WERI-Rb-1 (cell line): ENCODE measurements around the gene HDAC4.

Source experiments
- DNase-seq: peaks from one replicate; pipeline ENCODE4 v3.0.0-alpha.2; 2020
- H3K27ac ChIP-seq: fragments of 250-450 bp; sonication (Bioruptor Pico); 2 replicates; pipeline ENCODE4 v1.5.1; 2020; ENCODE audit warnings: mild to moderate bottlenecking, moderate library complexity
- H3K27me3 ChIP-seq: fragments of 250-450 bp; sonication (Bioruptor Pico); 2 replicates; pipeline ENCODE4 v1.5.1; 2021; ENCODE audit warnings: mild to moderate bottlenecking, low read depth, moderate library complexity; ENCODE audit not compliant: insufficient read depth, severe bottlenecking
- H3K36me3 ChIP-seq: fragments of 250-450 bp; sonication (Bioruptor Pico); 2 replicates; pipeline ENCODE4 v1.5.1; 2020; ENCODE audit warnings: mild to moderate bottlenecking, moderate library complexity
- H3K4me3 ChIP-seq: 2 replicates; pipeline ENCODE4 v1.5.1; 2011; ENCODE audit warnings: low read depth, mild to moderate bottlenecking, control low read depth, low read length
- H3K9me3 ChIP-seq: fragments of 250-450 bp; sonication (Bioruptor Pico); 2 replicates; pipeline ENCODE4 v1.5.1; 2021; ENCODE audit warnings: mild to moderate bottlenecking, moderate library complexity; ENCODE audit not compliant: severe bottlenecking
- CTCF ChIP-seq: IDR thresholded peaks from 2 replicates; pipeline ENCODE4 v1.5.1; 2011; ENCODE audit warnings: low read depth, mild to moderate bottlenecking, control low read depth, inconsistent platforms, low read length

HDAC4 gene

GRCh38 chr2:239035997-239036731 lies 364.7 kb downstream of the HDAC4 start:
- Histone ChIP-seq H3K27me3 (peaks cover 24% of the 10 kb centered on the region), H3K27ac (no peak overlapping the region), H3K36me3 (no peaks in the 10 kb centered on the region), H3K9me3 (no peaks in the 10 kb centered on the region), H3K4me3 (no peak overlapping the region)
- DNase-seq = no peak
- no peak for TF ChIP-seq CTCF

- H3K27me3 ChIP-seq = peaks cover 30% of the 10 kb centered on the region
- H3K27ac ChIP-seq = no peak overlapping the region
- DNase-seq = peak; percentile 50
- peak; percentile 87 for TF ChIP-seq CTCF
- no peak overlapping the region for H3K4me3 ChIP-seq
- no peaks in the 10 kb centered on the region for H3K9me3 ChIP-seq
- H3K36me3 ChIP-seq = no peaks in the 10 kb centered on the region
These were observed 365.4 kb downstream of the HDAC4 start for GRCh38 chr2:239035361-239035814.

- Histone ChIP-seq H3K36me3 (no peaks in the 10 kb centered on the region), H3K27me3 (peaks cover 37% of the 10 kb centered on the region), H3K4me3 (no peak overlapping the region), H3K27ac (no peak overlapping the region), H3K9me3 (no peaks in the 10 kb centered on the region)
- no peak for DNase-seq
- no peak for TF ChIP-seq CTCF
These were observed 366.1 kb downstream of the HDAC4 start for GRCh38 chr2:239034561-239035341.

- Histone ChIP-seq H3K27ac (no peak overlapping the region), H3K9me3 (no peaks in the 10 kb centered on the region), H3K36me3 (no peaks in the 10 kb centered on the region), H3K4me3 (no peak overlapping the region), H3K27me3 (peaks cover 44% of the 10 kb centered on the region)
- no peak for TF ChIP-seq CTCF
- no peak for DNase-seq
These were observed 366.8 kb downstream of the HDAC4 start for GRCh38 chr2:239033801-239034560.

GRCh38 chr2:239029958-239030357 lies 370.9 kb downstream of the HDAC4 start:
- no peak for DNase-seq
- H3K4me3 ChIP-seq = no peak overlapping the region

More at GRCh38 chr2:239029958-239030357, 370.9 kb downstream of the HDAC4 start:
- TF ChIP-seq CTCF = no peak
- no peak overlapping the region for H3K27ac ChIP-seq
- H3K27me3 ChIP-seq = peaks cover 82% of the 10 kb centered on the region
- no peaks in the 10 kb centered on the region for H3K36me3 ChIP-seq
- no peaks in the 10 kb centered on the region for H3K9me3 ChIP-seq
